Measurements from ENCODE around the gene DDC.

DNA sequence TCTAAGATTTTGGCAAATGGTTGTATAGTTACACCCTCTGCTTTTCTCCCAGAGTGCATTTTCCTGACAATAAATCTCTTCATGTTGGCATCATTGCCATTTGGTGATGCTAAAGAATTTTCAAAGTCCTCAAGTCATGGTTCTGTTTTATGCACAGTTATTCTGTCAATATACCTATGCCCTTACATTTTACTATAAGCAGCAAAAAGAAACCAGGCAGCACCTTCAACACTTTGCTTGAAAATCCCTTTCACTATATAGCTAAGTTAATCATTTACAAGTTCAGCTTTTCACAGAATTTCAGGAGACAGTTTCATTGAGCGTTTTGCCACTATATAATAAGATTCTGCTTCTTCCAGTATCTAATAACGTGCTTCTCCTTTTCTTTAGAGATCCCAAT is 137.7 kb downstream of the DDC start:
- TF ChIP-seq PHF8 (IDR thresholded peaks at IDR 0.05; ENCODE audit: borderline replicate concordance, low read depth) (no peak), SMC3 (IDR thresholded peaks at IDR 0.05) (no peak), USF2 (IDR thresholded peaks at IDR 0.05) (no peak), MAZ (IDR thresholded peaks at IDR 0.05; ENCODE audit: borderline replicate concordance, low read depth, low read length) (no peak), EP300 (IDR thresholded peaks at IDR 0.05) (no peak), KDM5A (IDR thresholded peaks at IDR 0.05) (no peak), RAD21 (conservative IDR thresholded peaks at IDR 0.05 in 1 of 2, IDR thresholded peaks at IDR 0.05 in 1 of 2) (no peak)
- TF ChIP-seq, protein P1, sequence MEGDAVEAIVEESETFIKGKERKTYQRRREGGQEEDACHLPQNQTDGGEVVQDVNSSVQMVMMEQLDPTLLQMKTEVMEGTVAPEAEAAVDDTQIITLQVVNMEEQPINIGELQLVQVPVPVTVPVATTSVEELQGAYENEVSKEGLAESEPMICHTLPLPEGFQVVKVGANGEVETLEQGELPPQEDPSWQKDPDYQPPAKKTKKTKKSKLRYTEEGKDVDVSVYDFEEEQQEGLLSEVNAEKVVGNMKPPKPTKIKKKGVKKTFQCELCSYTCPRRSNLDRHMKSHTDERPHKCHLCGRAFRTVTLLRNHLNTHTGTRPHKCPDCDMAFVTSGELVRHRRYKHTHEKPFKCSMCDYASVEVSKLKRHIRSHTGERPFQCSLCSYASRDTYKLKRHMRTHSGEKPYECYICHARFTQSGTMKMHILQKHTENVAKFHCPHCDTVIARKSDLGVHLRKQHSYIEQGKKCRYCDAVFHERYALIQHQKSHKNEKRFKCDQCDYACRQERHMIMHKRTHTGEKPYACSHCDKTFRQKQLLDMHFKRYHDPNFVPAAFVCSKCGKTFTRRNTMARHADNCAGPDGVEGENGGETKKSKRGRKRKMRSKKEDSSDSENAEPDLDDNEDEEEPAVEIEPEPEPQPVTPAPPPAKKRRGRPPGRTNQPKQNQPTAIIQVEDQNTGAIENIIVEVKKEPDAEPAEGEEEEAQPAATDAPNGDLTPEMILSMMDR (IDR thresholded peaks at IDR 0.05), result no peak
